GM13976 (cell line): ENCODE measurements around the gene HPDL.
"Not testable (repeated sequence)": the region's sequence is repeated elsewhere in the genome, so short reads cannot be mapped to it uniquely, and the experiment has no call there.

Experiments used
- DNase-seq: peaks from one replicate; pipeline ENCODE4 v3.0.0; 2012; ENCODE audit warnings: low spot score
- CTCF ChIP-seq: IDR thresholded peaks from 2 replicates; pipeline ENCODE4 v1.5.1; 2012; ENCODE audit warnings: borderline replicate concordance, mild to moderate bottlenecking; ENCODE audit not compliant: insufficient read depth; ENCODE audit errors: extremely low read depth, missing control alignments, control extremely low read depth
- in situ Hi-C: fragments of 300-500 bp; cut with MboI; formaldehyde crosslinking; loops from one replicate; pipeline ENCODE4 v1.12.0; 2022; ENCODE audit warnings: low sequenced_read_pairs, mixed read lengths, inconsistent platforms; ENCODE audit not compliant: unreplicated experiment

Gene HPDL

GRCh38 chr1:45351508-45351907 is 24.8 kb downstream of the HPDL start:
- in situ Hi-C loops: no loop called here
- TF ChIP-seq CTCF: no peak
- no peak for DNase-seq

GRCh38 chr1:45353685-45354084 is 27.0 kb downstream of the HPDL start:
- DNase-seq: no peak
- in situ Hi-C loops: no loop called here
- no peak for TF ChIP-seq CTCF

GRCh38 chr1:45354838-45355237 is 28.1 kb downstream of the HPDL start:
- no peak for TF ChIP-seq CTCF
- in situ Hi-C loops: loop anchor here (5.0 kb wide), 1 partner anchor 137 kb away; the partner anchor contains the start of gene TESK2
- no peak for DNase-seq

- in situ Hi-C loops: loop anchor here (5.0 kb wide), 1 partner anchor 137 kb away; the partner anchor contains the start of gene TESK2
- DNase-seq: no peak
- TF ChIP-seq CTCF: no peak
Observed at GRCh38 chr1:45355683-45356082, 29.0 kb downstream of the HPDL start.

- in situ Hi-C loops: loop anchor here (5.0 kb wide), 1 partner anchor 136 kb away; the partner anchor contains the start of gene TESK2
- DNase-seq: no peak
- TF ChIP-seq CTCF: no peak
Observed at GRCh38 chr1:45356186-45356585, 29.5 kb downstream of the HPDL start.

- in situ Hi-C loops: loop anchor here (5.0 to 10.0 kb wide), 2 partner anchors 132 to 225 kb away; partner anchors contain the start of genes NASP and TESK2
- DNase-seq: no peak
- TF ChIP-seq CTCF: peak; percentile 37
Observed at GRCh38 chr1:45359882-45360513, 33.3 kb downstream of the HPDL start.

GRCh38 chr1:45360981-45361380 is 34.3 kb downstream of the HPDL start:
- not testable (repeated sequence) for DNase-seq
- in situ Hi-C loops: loop anchor here (10.0 kb wide), 1 partner anchor 224 kb away; the partner anchor contains the start of gene NASP
